Motor neuron (in vitro differentiated cells): ENCODE data around the gene PTPRF. TPM values are rescaled to one million over a fixed set of nuclear protein-coding genes. Genes with fewer than 3 reads are reported as not detected.
A peak's percentile ranks its signal among the peaks of the same experiment; 100 is the strongest.

ENCODE experiments used
- ATAC-seq, 8 experiments: fragments of 200-7000 bp; cut with Tn5 transposase; replicated peaks in 6 of 8; 2 replicates each; pipeline ENCODE4 v1.8.0; 2021; ENCODE audit warnings: mild to moderate bottlenecking in 8 of 8, moderate library complexity in 8 of 8
- H3K27ac ChIP-seq, 2 donors: fragments of 250-450 bp; sonication (Bioruptor Pico); 2 replicates each; pipeline ENCODE4 v1.9.0; 2021; ENCODE audit warnings: antibody characterized with exemption in 2 of 2, mild to moderate bottlenecking in 2 of 2, moderate library complexity in 1 of 2
- H3K4me1 ChIP-seq, 2 donors: fragments of 250-450 bp; sonication (Bioruptor Pico); replicated peaks in 1 of 2; 2 replicates each; pipeline ENCODE4 v1.6.1; 2021; ENCODE audit warnings: antibody characterized with exemption in 2 of 2, mild to moderate bottlenecking in 2 of 2, moderate library complexity in 1 of 2
- H3K4me3 ChIP-seq, 5 donors: fragments of 250-450 bp; sonication (Bioruptor Pico); 2 replicates each; pipeline ENCODE4 v1.9.0; 2021; ENCODE audit warnings: antibody characterized with exemption in 5 of 5, mild to moderate bottlenecking in 5 of 5, moderate library complexity in 4 of 5
- WGBS, 10 experiments: fragments of 450-650 bp; shearing (Covaris generic); methylation state at CpG; one replicate each; pipeline ENCODE4 v1.0.0; 2022; 5-methylcytosine and 5-hydroxymethylcytosine counted together
- in situ Hi-C, 9 experiments: fragments of 400-800 bp; cut with MboI; loops; one replicate each; pipeline ENCODE4 v1.15.0; 2021; ENCODE audit warnings: low sequenced_read_pairs in 9 of 9, low pct_unique_long_range_greater_than_20kb in 2 of 9; ENCODE audit not compliant: unreplicated experiment in 9 of 9
- total RNA-seq, 8 experiments: library from RNA; unstranded; fragments of 300-600 nt; gene quantifications; 2 replicates each; pipeline versions ENCODE4 v1.2.3 to v1.2.4, GENCODE V29; 2022

Gene PTPRF
- total RNA-seq, 8 experiments from 2014 or later: 7.8 to 119 (median 74.7) TPM

DNA sequence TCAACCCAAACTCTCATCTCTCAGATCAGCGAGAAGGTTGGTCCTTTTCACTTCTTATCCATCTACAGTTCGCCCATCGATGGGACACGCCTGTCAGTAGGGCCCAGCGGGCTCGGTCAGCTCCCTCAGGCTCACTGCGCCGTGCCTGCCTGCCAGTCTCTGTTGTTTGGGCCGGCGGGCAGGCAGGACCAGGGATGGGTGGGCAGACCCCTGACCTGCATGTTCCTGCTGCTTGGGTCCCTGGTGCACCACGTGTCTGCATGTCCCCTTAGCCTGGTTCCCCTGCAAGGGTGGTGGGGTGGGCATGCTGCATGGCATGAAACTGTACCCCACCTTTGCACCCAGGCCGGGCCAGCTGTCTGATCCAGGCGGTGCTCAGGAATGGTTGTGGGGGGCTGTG is 52.4 kb downstream of the PTPRF start:
- Histone ChIP-seq H3K4me1 (peaks cover 2 to 8% of the 10 kb centered on the region in 2 donors), H3K27ac (no peak overlapping the region), H3K4me3 (no peak overlapping the region)
- no peak for ATAC-seq
- 87 to 100% (median 94%) methylated on average over 3 to 7 of the region's 13 CpGs; no CpG with 5 or more reads in 5 of the 10 experiments for WGBS, 10 experiments
- in situ Hi-C loops: no loop called here

DNA sequence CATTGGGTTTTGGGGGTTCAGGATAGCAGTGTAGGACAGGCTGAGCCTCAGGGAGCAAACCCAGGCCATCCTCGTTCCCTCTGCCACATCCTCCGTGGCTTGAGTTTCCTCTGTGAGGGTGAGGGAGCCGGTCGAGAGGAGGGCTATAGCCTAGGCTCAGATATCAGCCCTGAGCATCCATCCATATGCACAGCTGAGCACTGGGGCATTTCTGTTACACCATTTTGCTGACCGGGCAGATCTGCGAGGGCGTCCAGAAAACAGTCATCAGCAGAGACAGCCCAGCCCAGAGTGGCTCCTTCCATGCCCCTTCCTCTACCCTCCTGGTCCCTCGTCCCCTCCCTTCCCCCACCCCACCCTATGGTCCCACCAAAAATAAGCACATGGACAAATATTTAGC is 53.5 kb downstream of the PTPRF start:
- Histone ChIP-seq H3K4me1 (peaks cover 2 to 8% of the 10 kb centered on the region in 2 donors), H3K4me3 (no peak overlapping the region), H3K27ac (no peak overlapping the region)
- WGBS, 10 experiments: 65 to 85% (median 67%) methylated on average over 3 to 7 of the region's 8 CpGs; no CpG with 5 or more reads in 7 of the 10 experiments
- in situ Hi-C loops: no loop called here
- no peak for ATAC-seq

DNA sequence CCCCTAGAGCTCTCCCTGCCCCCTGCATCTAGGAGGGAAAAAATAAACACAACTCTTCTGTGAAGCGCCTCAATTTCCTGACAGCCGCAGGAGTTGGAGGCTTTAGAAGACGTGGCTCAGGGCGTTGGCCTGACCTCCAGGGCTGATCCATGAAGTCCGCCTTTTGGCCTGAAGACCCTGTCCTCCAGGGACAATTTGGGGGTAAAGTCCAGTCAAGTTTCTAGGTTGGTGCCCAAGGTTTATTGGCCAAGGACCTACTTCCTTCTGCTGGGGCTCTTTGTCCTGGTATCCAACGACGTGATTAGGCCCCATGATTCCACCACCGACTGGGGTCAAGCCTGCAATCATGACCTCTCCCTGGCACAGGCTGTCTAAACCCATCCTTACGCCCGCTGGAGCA is 54.9 kb downstream of the PTPRF start:
- no peak for ATAC-seq
- 90 to 100% (median 98%) methylated on average over 2 to 9 of the region's 10 CpGs; no CpG with 5 or more reads in 3 of the 10 experiments for WGBS, 10 experiments

DNA sequence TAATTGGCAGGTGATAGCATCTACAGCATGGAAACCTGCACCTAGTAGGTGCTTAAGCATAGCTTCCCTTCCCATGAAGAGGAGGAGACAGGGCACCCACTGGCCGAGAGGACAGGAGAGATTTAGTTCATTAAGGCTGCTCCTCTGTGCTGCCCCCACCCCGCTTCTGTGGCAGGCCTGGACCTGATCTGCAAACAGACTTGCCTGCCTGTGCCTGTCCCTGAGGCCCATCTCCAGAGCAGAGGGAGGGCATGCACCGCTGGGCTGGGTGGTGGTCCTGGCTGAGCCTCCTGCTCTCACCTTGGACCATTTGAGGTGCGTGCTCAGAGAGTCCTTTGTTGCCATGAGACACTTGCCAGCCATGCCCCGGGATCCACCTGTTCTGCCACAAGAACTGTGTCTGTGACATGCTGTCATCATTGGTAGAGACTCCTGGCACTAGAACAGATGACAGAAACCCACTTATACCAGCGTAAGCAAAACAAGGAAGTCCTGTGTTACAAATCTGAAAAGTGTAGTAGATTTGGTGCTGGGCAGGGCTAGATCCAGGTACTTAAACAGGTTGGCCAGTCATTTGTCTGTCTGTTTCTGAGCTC is 55.6 kb downstream of the PTPRF start:
- 66 to 100% (median 83%) methylated on average over 1 to 6 of the region's 6 CpGs; no CpG with 5 or more reads in 5 of the 10 experiments for WGBS, 10 experiments
- ATAC-seq: no peak
- peaks cover 2 to 8% of the 10 kb centered on the region in 2 donors for H3K4me1 ChIP-seq
- H3K4me3 ChIP-seq: no peak overlapping the region
- in situ Hi-C loops: no loop called here
- H3K27ac ChIP-seq: no peak overlapping the region

More for the DNA sequence above, 54.9 kb downstream of the PTPRF start:
- Histone ChIP-seq H3K27ac (no peak overlapping the region), H3K4me1 (peaks cover 2 to 8% of the 10 kb centered on the region in 2 donors), H3K4me3 (no peak overlapping the region)
- in situ Hi-C loops: no loop called here

DNA sequence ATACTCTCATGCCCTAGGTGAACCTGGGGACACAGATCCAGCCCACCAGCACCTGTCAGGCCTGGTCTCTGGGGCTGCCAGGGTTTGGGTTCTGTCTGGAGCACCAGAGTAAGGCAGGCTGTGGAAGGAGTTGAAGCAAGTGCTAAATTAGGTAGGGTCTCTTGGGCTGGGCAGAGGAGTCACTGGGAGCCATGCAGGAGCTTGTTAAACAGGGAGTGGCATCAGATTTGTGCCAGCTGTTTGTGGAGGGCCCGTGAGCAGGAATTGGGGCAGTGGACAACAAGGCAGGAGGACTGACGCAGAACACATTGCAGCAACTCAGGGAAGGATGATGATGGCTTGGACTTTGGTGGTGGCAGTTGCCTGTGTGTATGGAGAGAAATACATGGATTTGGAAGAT is 56.3 kb downstream of the PTPRF start:
- Histone ChIP-seq H3K27ac (no peak overlapping the region), H3K4me3 (no peak overlapping the region), H3K4me1 (peaks cover 2 to 4% of the 10 kb centered on the region in 2 donors)
- WGBS, 10 experiments: 62 to 100% (median 83%) methylated on average over 1 to 2 of the region's 2 CpGs; no CpG with 5 or more reads in 5 of the 10 experiments
- ATAC-seq: no peak
- in situ Hi-C loops: no loop called here

DNA sequence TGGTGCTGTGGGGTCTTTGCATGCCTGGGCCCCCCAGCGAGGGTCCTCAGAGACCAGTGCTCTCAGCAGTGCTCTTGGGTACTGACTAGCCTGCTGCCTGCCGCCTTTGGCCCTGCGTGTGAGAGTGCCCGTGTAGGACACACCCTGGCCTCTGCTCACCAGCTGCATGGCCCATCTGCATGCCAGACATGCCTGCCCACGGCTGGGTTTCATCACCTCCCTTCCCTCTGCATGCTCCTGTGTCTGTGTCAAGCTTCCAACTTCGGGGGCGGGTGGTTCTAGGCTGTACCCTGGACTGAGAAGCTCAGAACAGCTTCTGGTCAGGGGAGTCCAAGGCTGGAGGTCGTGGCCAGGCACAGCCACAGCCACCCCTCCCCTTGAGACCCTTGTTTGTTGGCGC is 56.9 kb downstream of the PTPRF start:
- H3K27ac ChIP-seq: no peak overlapping the region
- H3K4me1 ChIP-seq: no peaks in the 10 kb centered on the region
- in situ Hi-C loops: no loop called here
- H3K4me3 ChIP-seq: no peak overlapping the region
- ATAC-seq: peak in 3 of 8 experiments; percentile 82 to 95 (median 83)
- 0 to 100% (median 93%) methylated on average over 1 to 7 of the region's 9 CpGs; no CpG with 5 or more reads in 5 of the 10 experiments for WGBS, 10 experiments

DNA sequence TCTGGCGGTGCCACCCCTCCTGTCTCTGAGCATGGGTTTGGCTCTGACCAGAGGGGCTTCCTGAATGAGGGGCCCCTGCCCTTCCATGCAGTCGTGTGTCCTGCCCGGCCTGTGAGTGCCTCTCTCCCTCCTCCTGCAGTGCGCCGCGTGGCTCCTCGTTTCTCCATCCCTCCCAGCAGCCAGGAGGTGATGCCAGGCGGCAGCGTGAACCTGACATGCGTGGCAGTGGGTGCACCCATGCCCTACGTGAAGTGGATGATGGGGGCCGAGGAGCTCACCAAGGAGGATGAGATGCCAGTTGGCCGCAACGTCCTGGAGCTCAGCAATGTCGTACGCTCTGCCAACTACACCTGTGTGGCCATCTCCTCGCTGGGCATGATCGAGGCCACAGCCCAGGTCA is 57.9 kb downstream of the PTPRF start:
- no peak overlapping the region for H3K27ac ChIP-seq
- no peaks in the 10 kb centered on the region for H3K4me1 ChIP-seq
- no peak overlapping the region for H3K4me3 ChIP-seq
- ATAC-seq: no peak
- in situ Hi-C loops: no loop called here
- 87 to 100% (median 100%) methylated on average over 1 to 5 of the region's 18 CpGs; no CpG with 5 or more reads in 5 of the 10 experiments for WGBS, 10 experiments

DNA sequence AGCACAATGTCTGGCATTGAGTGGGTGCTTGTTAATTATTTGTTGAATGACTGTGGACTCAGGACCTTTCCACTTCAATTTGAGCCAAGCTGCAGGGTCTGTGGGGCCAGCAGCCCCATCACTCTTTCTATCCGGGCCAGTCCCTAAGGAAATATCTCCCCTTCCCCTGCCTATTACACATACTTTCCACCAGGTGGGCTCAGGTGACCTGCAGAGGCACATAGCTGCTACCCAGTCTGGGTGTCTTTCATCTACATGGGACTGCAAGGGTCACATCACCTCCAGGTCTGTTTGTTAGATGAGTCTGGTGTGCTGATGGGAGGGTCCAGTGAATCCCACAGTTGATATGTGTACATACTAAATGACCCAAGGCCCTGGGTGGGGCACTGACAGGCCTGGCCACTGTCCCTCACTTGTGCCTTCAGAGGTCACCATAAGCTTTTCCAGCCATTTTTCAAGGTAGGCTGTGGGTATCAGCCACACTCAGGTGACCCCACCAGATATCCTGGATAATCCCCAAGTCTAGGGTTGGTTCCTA is 59.8 kb downstream of the PTPRF start:
- 83 to 88% methylated on average over 1 of the region's 1 CpG; no CpG with 5 or more reads in 8 of the 10 experiments for WGBS, 10 experiments
- ATAC-seq: peak in 3 of 8 experiments; percentile 31 to 71 (median 69)
- Histone ChIP-seq H3K27ac (no peak overlapping the region), H3K4me3 (no peak overlapping the region), H3K4me1 (no peaks in the 10 kb centered on the region)
- in situ Hi-C loops: no loop called here

DNA sequence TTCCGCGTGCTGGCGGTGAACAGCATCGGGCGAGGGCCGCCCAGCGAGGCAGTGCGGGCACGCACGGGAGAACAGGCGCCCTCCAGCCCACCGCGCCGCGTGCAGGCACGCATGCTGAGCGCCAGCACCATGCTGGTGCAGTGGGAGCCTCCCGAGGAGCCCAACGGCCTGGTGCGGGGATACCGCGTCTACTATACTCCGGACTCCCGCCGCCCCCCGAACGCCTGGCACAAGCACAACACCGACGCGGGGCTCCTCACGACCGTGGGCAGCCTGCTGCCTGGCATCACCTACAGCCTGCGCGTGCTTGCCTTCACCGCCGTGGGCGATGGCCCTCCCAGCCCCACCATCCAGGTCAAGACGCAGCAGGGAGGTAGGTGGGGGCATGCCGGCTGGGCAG is 60.5 kb downstream of the PTPRF start:
- H3K4me3 ChIP-seq: no peak overlapping the region
- peak in 2 of 8 experiments; percentile 7 to 10 for ATAC-seq
- no peak overlapping the region for H3K27ac ChIP-seq
- no peaks in the 10 kb centered on the region for H3K4me1 ChIP-seq
- in situ Hi-C loops: no loop called here
- 93 to 98% (median 95%) methylated on average over 3 to 20 of the region's 39 CpGs; no CpG with 5 or more reads in 6 of the 10 experiments for WGBS, 10 experiments

DNA sequence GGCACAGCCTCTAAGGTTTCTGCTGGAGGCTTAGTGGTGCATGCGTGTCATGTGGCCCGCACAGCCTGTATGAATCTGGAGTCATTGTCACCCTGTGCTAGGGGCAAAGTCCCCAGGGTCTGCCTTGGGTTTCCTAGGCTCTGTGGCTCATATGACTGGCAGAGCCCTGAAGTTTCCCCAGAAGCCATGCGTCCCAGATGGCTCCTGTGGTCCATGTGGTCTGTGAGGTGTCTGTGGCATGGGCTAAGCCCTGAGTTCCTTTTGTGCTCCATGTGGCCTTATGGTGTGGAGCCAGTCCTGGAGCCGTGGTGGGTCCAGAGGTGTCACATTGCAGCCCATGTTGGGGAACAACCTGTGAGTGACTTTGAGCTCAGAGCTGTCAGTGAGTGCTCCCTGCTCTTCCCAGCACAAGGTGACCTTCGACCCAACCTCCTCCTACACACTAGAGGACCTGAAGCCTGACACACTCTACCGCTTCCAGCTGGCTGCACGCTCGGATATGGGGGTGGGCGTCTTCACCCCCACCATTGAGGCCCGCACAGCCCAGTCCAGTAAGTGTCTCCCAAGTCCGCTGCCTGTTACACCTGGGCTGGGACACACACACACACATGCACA is 61.5 kb downstream of the PTPRF start:
- WGBS, 10 experiments: 60 to 100% (median 97%) methylated on average over 1 to 8 of the region's 11 CpGs; no CpG with 5 or more reads in 3 of the 10 experiments
- H3K27ac ChIP-seq: no peak overlapping the region
- no peaks in the 10 kb centered on the region for H3K4me1 ChIP-seq
- in situ Hi-C loops: no loop called here
- no peak overlapping the region for H3K4me3 ChIP-seq
- no peak for ATAC-seq

DNA sequence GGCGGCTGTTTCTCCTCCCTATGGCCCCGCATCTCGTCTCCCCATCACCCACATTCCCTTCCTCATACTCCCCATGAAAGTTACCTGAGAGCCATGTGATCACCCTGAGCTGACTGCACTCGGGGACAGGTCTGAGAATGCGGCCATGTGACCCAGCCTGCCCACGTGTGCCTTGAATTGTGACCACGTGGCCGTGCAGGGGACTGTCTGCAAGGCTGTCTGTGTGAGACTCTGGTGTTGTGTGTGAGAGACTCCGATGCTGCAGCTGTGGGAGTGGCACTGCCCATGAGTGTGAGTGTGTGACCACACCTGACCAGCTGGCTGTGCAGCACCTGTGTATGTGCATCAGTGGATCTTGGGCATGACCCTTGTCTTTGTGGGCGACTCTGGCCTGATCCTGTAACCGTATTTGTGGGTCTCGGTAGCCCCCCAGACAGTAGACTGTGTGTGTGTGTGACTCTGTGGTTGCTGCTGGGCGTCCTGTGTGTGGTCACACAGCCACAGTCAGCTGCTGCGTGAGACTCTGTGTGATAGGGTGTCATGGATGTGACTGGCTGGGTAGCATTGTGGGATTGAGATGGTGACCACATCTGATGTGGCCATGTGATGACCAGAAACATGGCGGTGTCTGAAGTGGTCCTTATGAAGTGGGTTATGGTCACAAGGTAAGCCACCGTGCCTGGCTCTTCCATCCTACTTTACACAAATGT is 62.4 kb downstream of the PTPRF start:
- no peak for ATAC-seq
- Histone ChIP-seq H3K4me1 (no peaks in the 10 kb centered on the region), H3K27ac (no peak overlapping the region), H3K4me3 (no peak overlapping the region)
- 60 to 100% (median 92%) methylated on average over 2 to 7 of the region's 16 CpGs; no CpG with 5 or more reads in 6 of the 10 experiments for WGBS, 10 experiments
- in situ Hi-C loops: no loop called here

DNA sequence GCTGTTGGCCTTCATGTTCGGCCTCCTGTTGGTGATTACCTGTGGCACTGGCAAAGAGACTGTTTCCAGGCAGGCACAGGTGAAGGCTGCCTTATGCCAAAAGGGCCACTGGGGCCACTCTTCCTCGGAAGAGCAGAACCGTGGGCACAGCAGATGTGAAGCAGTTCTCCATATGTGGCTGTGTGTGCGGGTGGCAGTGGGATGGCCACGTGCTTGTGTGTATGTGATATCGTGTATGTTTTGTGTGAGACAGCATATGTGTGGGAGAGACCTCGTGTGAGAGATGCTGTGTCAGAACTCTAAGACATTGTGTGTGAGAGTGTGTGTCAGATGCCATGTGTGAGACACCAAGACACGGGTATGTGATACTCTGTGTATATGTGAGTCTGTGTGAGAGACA is 65.9 kb downstream of the PTPRF start:
- H3K4me3 ChIP-seq: no peak overlapping the region
- 32 to 92% (median 80%) methylated on average over 1 to 8 of the region's 8 CpGs; no CpG with 5 or more reads in 5 of the 10 experiments for WGBS, 10 experiments
- peaks cover 4 to 17% of the 10 kb centered on the region in 2 donors for H3K4me1 ChIP-seq
- ATAC-seq: peak in 1 of 8 experiments; percentile 4
- H3K27ac ChIP-seq: no peak overlapping the region
- in situ Hi-C loops: no loop called here

DNA sequence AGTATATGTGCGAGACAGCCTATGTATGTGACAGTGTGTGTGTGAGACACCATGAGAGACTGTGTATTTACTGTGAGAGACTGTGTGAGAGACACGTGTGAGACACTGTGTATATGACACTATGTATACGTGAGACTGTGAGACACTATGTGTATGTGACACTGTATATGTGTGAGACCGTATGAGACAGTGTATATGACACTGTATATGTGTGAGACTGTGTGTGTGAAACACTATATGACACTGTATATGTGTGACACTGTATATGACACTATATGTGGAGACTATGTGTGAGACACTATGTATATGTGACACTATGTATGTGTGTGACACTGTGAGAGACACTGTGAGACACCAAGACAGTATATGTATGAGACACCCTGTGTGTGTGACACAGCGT is 66.3 kb downstream of the PTPRF start:
- in situ Hi-C loops: no loop called here
- 67 to 89% (median 86%) methylated on average over 1 to 4 of the region's 5 CpGs; no CpG with 5 or more reads in 6 of the 10 experiments for WGBS, 10 experiments
- peak in 4 of 8 experiments; percentile 10 to 16 (median 12) for ATAC-seq
- H3K4me1 ChIP-seq: peaks cover 8 to 22% of the 10 kb centered on the region in 2 donors
- H3K4me3 ChIP-seq: no peak overlapping the region
- H3K27ac ChIP-seq: no peak overlapping the region
